NB4 (cell line): ENCODE measurements around the gene TEFM.

Source experiments
- MYC ChIP-seq: IDR thresholded peaks from 2 replicates; pipeline ENCODE4 v1.6.1; 2011; ENCODE audit warnings: low read depth, low read length
- POLR2A ChIP-seq: IDR thresholded peaks from 2 replicates; pipeline ENCODE4 v1.6.1; 2011; ENCODE audit warnings: mild to moderate bottlenecking; ENCODE audit not compliant: insufficient read length; ENCODE audit errors: extremely low read depth
- TF ChIP-seq, protein P1 (sequence below): IDR thresholded peaks from one replicate; pipeline ENCODE4 v1.5.1; 2012; ENCODE audit warnings: low read depth, low read length
- TF ChIP-seq, protein P2 (sequence below): IDR thresholded peaks from 2 replicates; pipeline ENCODE4 v1.6.1; 2011; ENCODE audit warnings: low read depth, low read length

GRCh38 chr17:30920282-30920681 is 14.2 kb upstream of the TEFM start:
- TF ChIP-seq, protein P1, sequence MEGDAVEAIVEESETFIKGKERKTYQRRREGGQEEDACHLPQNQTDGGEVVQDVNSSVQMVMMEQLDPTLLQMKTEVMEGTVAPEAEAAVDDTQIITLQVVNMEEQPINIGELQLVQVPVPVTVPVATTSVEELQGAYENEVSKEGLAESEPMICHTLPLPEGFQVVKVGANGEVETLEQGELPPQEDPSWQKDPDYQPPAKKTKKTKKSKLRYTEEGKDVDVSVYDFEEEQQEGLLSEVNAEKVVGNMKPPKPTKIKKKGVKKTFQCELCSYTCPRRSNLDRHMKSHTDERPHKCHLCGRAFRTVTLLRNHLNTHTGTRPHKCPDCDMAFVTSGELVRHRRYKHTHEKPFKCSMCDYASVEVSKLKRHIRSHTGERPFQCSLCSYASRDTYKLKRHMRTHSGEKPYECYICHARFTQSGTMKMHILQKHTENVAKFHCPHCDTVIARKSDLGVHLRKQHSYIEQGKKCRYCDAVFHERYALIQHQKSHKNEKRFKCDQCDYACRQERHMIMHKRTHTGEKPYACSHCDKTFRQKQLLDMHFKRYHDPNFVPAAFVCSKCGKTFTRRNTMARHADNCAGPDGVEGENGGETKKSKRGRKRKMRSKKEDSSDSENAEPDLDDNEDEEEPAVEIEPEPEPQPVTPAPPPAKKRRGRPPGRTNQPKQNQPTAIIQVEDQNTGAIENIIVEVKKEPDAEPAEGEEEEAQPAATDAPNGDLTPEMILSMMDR = no peak
- TF ChIP-seq POLR2A (no peak), MYC (no peak)
- TF ChIP-seq, protein P2, sequence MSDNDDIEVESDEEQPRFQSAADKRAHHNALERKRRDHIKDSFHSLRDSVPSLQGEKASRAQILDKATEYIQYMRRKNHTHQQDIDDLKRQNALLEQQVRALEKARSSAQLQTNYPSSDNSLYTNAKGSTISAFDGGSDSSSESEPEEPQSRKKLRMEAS = no peak
